ENCODE measurements around the gene CFAP74. TPM values are rescaled to one million over a fixed set of nuclear protein-coding genes. Genes with fewer than 3 reads are reported as not detected.

Gene CFAP74
- total and polyA plus RNA-seq, 2 of the 4 experiments (the other 2 are of a cell fraction), result not detected

DNA sequence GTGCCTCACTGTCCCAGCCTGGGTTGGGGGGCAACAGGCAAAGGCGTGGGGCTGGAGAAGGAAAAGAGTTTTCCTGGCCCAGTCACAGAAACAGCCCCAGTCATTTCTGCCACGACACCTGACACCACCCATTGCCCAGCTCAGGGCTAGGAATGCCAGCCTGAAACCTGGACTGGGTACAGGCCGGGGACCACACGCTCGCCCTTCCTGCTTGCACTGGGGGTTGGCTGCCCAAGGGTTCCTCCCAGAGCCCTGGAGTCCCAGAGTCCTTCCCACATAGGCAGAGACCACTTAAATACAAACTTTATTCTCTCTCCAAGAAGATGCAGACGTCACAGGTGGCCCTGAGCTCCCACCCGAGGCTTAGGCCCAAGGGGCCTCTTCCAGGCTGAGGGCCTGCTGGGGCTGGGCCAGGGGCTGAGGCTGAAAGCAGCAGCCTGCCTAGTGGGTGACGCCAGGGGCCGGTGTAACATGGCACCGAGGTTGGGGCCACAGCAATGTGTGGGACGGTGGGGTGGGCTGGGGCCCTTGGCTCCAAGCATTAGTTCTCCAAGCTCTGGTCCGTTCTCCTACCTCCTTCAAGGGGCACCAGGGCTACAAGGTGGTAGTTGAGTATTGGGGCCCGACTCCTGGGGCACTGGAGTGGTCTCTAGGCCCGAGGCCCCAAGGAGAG is 86.1 kb downstream of the CFAP74 start:
- Histone ChIP-seq H3K4ac (ENCODE audit: low read depth, low read length) (no peak overlapping the region), H4K5ac (ENCODE audit: low read depth, low read length) (no peak overlapping the region), H2AK5ac (ENCODE audit: low read depth, low read length) (no peak overlapping the region), H3K18ac (ENCODE audit: low read depth, low read length) (no peak overlapping the region), H3K79me1 (ENCODE audit: low read depth in 1 of 2, low read length in 2 of 2) (no peaks in the 10 kb centered on the region), H3K9me3 (ENCODE audit: control insufficient read depth, insufficient read depth, low read length) (no peaks in the 10 kb centered on the region), H3K4me3 (ENCODE audit: insufficient read depth, low read depth, low read length) (no peak overlapping the region), H3K56ac (ENCODE audit: extremely low read depth, insufficient read depth, low read length) (no peak overlapping the region), H2BK120ac (ENCODE audit: low read depth, low read length) (no peak overlapping the region), H2AFZ (replicated peaks; ENCODE audit: low read length, poor library complexity) (no peak overlapping the region), H2BK5ac (ENCODE audit: low read depth, low read length, poor library complexity, severe bottlenecking) (no peak overlapping the region), H2BK15ac (ENCODE audit: low read depth, low read length) (no peak overlapping the region), H3K27ac (ENCODE audit: insufficient read depth, low read length) (no peak overlapping the region), H4K20me1 (ENCODE audit: insufficient read depth, low read length) (no peaks in the 10 kb centered on the region), H3K4me2 (ENCODE audit: low read depth, low read length) (no peak overlapping the region), H3K9me1 (ENCODE audit: insufficient read depth, low read length) (peaks cover 4% of the 10 kb centered on the region; the same call in 1 of the 2 replicates), H4K8ac (ENCODE audit: low read depth in 2 of 2, low read length in 2 of 2) (no peak overlapping the region), H3K36me3 (ENCODE audit: control insufficient read depth, insufficient read depth, low read length) (no peaks in the 10 kb centered on the region), H3K27me3 (ENCODE audit: control insufficient read depth, insufficient read depth, low read length) (peaks cover 3% of the 10 kb centered on the region; the same call in 1 of the 2 replicates), H3K4me1 (ENCODE audit: control insufficient read depth, insufficient read depth, low read length) (peaks cover 2% of the 10 kb centered on the region; the same call in 1 of the 2 replicates), H4K91ac (ENCODE audit: insufficient read depth, low read depth, low read length) (no peak overlapping the region), H3K14ac (replicated peaks; ENCODE audit: low read depth, low read length) (no peak overlapping the region), H2BK20ac (ENCODE audit: low read depth, low read length) (no peak overlapping the region), H3K23ac (ENCODE audit: low read depth, low read length) (no peak overlapping the region), H3K9ac (ENCODE audit: low read depth, low read length) (no peak overlapping the region), H2AK9ac (replicated peaks; ENCODE audit: low read depth, low read length, poor library complexity) (no peak overlapping the region)
- ATAC-seq (ENCODE audit: low read depth) (no peak), DNase-seq (no peak)
- TF ChIP-seq, protein P1, sequence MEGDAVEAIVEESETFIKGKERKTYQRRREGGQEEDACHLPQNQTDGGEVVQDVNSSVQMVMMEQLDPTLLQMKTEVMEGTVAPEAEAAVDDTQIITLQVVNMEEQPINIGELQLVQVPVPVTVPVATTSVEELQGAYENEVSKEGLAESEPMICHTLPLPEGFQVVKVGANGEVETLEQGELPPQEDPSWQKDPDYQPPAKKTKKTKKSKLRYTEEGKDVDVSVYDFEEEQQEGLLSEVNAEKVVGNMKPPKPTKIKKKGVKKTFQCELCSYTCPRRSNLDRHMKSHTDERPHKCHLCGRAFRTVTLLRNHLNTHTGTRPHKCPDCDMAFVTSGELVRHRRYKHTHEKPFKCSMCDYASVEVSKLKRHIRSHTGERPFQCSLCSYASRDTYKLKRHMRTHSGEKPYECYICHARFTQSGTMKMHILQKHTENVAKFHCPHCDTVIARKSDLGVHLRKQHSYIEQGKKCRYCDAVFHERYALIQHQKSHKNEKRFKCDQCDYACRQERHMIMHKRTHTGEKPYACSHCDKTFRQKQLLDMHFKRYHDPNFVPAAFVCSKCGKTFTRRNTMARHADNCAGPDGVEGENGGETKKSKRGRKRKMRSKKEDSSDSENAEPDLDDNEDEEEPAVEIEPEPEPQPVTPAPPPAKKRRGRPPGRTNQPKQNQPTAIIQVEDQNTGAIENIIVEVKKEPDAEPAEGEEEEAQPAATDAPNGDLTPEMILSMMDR (conservative IDR thresholded peaks at IDR 0.05; ENCODE audit: low read depth, low read length), result no peak
- CTCF ChIA-PET, result no interaction called here
- POLR2A ChIA-PET (ENCODE audit: unreplicated experiment), result no interaction called here
- BruUV-seq (replicated peaks), result no TSS peak
- whole genome bisulfite sequencing, 2 experiments (ENCODE audit: extremely low coverage in 2 of 2, insufficient read length in 1 of 2), result 86% methylated on average over 7 of the region's 14 CpGs; no CpG with 5 or more reads in 1 of the 2 experiments
- intact Hi-C loops (cut with micrococcal nuclease) (no loop called here), dilution Hi-C loops (cut with HindIII; ENCODE audit: low sequenced_read_pairs, unreplicated experiment) (no loop called here), in situ Hi-C loops (cut with MboI; ENCODE audit: low sequenced_read_pairs) (no loop called here)
